T-helper 22 cell (primary cell): ENCODE measurements around the gene ARHGAP22.

Experiments used
- DNase-seq: peaks from one replicate; pipeline ENCODE4 v3.0.0-alpha.2; 2020; ENCODE audit warnings: low read depth

ARHGAP22 gene

DNA sequence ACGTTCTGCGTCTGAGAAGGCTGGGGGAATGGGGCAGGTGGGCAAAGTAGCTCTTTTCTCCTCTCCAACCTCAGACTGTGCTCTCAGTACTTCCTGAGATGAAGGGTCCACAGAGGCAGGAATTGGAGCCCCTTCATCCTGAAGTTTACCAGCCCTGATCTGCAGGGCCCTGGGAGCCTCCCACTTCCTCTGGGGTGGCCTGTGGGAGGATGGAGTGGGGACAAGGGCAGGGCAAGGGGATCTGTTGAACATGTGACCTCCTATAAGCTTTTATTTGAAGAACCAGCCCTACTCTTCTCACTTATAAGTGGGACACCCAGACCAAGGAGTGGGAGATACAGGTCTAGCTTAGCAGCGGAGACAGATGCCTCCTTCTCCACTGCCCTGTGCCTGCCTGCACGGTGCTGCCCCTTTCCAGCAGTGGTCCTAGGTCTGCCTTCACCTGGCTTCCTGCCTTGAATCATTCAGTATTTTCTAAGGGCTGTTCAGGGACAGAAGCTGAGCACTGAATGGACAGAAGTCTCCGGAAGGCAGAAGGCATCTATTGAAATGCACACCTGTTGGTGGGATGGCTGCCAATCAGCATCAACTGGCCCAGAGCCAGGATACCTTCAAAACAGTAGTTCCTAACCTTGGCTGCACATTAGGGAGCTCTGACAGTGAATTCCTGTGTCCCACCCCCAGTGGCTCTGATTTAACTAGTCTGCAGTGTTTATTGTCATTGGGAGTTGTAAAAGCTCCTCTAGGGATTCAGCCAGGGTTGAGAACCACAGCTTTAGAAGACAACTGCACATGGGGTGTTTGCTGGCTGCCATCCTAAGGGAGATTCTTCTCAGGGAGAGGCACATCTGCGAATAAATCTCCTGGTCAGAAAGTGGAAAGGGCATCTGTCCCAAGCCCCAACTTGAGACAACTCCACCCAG lies 2.7 kb upstream of the ARHGAP22 start:
- no peak for DNase-seq

- DNase-seq, result no peak
Measured at GRCh38 chr10:48606530-48607355, 1.9 kb upstream of the ARHGAP22 start.

DNA sequence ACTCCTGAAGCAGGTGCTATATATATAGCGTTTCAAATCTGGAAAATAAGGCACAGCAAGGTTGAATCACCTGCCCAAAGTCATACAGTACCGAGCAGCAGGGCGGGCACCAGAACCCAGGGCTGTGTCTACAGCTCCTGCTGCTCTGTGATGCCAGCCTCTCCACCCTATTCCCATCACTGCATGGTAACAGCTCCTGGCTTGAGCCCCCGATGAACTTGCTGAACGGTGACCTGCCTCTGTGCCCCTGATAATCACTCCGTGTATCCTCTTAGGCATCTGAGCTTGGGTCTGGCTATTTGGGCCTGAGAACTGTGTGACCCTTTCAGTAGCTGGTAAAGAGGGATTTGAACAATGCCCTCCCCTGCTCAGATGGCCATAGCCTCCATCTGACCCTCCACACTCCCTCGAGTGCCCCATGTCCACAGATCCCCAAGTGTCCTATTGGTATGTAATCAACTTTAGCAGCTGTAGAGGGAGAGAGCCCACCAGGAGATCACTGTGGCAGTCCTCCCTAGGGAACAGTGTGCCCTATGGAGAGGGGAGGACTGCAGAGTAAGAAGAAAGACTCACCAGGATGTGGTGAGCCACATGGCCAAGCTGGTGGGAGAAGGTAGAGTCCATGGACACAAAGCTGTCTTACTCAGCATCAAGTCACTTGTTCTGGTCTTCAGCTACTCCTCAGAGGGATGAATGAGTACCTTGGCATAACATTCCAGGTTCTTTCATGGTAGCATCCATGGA lies 1.1 kb upstream of the ARHGAP22 start:
- DNase-seq, result no peak

DNA sequence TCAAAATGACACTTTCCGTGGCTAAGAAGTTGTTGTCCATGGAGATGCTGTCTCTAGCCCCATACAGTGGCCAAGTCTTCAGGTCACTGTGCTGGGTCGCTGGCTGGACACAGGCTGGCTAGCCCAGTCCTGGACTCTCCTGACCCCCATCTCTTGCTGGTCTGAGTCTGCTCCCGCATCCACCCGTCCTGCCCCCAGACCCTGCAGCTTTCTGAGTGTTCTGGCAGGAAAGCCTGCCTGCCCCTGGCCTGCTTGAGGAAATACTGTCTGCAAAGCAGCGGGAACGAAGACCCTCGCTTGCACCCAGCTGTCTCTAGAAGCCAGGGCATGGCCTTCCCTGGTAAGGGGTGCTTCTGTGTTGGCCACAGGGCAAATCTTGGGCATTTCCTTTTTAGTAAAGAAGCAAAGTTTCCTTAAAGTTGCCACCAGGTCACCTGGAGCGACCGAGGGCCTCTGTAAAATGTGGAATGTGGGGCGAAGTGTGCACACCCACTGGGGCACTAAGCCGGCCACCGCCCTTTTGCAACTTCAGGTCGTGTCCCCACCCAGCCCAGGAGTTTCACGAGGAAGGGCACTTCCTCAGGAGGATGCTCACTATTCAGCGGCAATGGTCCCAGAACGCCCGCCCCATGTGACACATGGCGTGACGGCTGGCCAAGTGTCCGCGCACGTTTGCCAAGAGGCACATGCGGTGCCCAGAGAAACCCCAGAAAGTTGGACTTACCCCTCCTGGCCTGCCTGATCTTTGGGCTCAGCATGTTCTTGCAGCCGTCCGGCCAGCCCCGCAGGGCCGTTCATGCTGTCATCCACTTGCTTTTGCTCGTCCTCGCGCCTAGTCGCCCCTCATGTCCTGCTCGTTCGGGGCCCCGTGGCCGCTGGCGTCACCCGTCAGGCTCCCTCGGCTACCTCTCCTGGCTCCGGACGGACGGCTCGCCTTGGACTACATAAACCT lies 558 bp downstream of the ARHGAP22 start:
- no peak for DNase-seq

- no peak for DNase-seq
Measured at GRCh38 chr10:48603421-48604038, 1.3 kb downstream of the ARHGAP22 start.

- DNase-seq, result no peak
Measured at GRCh38 chr10:48602401-48603135, 2.3 kb downstream of the ARHGAP22 start.

- no peak for DNase-seq
Measured at GRCh38 chr10:48601789-48602188, 3.1 kb downstream of the ARHGAP22 start.

DNA sequence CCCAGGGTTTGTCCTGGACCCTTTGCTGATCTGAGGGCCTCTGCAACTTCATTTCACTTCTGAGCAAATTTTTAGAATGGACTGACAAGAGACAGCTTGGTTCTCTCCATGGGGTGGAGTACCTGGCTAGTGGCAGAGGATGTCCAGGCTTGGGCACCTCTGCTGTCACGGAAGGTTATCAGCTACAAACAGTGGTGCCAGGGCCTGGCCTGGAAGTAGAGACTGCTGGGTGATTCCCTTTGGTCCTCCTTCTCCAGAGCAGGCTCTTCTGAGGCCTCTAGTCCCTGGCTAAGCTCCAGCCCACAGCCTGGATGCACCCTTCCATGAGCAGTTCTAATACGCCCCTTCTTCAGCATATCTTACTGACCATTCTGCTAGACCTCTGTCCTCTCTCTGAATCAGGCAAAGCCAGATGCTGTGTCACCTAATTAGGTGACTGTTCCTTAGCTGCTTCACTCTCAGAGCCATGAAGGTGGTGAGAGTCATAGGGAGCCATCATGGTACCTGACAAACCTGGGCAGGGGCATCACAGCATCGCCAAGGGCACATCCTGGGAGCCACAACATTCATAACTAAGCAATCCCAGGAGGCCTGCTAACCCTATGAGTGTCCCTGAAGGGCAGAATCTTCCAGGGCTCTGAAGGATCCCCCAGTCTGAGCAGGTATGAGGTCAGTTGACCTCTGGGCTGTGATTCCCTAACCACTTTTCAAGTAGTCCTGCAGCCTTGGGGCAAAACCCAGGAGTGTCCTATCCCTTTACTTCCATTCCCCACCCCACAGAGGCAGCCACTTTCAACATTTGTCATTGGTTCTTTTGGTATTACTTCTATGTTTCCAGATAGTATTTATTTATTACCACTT lies 4.0 kb downstream of the ARHGAP22 start:
- no peak for DNase-seq

DNA sequence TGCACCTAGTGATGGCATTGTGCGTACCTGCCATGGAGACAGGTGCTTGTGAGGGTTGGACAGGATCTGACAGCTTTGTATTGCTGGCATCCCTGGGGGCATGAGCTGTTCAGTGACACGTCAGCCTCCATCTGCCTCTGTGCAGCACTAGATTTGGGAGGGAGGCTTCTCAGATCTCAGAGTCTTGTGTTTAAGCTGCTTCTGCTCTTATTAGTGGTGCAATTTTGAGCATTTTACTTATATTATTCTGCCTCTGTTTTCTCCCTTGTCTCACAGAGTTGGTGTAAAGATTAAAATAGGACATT lies 5.1 kb downstream of the ARHGAP22 start:
- no peak for DNase-seq

DNA sequence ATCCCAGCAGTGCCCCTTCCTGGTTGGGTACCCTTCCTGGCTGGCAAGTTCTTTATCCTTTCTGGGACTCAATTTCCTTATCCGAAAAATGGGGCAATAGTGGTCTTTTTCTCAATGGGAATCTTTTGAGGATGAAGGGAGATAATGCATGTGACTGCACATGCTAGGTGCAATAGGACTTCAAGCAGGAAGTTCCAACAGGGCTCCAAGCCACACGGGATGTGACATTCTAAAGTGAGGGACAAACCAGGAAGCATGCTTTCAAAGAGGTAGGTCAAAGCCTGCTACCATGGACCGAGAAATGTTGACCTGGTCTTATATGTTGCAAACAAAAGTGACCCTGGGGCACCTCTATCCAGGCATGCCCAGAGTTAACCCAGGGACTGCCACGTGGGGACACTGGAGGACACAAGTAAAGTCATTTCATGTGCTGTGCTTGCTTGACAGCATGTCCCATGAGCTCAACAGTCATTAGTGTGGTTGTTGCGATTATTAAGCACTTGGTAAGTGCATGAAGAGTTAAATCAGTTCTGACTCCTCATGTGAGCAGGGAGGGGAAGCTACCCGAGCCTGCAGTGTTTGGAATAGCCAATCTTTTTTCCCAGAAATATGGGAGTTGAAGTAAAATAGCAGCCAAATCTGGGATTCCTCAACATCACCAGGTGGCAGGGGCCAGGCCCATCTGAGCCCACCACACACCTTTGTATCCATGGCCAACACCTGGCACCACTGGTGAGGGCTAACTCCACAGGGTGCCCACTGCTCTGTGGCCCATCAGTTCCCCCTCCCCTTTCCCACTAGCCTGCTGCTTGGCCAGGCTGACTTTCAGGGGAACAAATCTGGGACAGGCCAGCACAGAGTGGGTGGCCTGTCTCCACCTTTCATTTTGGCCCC lies 5.7 kb downstream of the ARHGAP22 start:
- DNase-seq, result no peak

GRCh38 chr10:48598243-48598935 lies 6.5 kb downstream of the ARHGAP22 start:
- DNase-seq, result no peak

GRCh38 chr10:48595539-48595932 lies 9.3 kb downstream of the ARHGAP22 start:
- no peak for DNase-seq

- no peak for DNase-seq
Measured at GRCh38 chr10:48594803-48595538, 9.9 kb downstream of the ARHGAP22 start.

- no peak for DNase-seq
Measured at GRCh38 chr10:48594371-48594770, 10.5 kb downstream of the ARHGAP22 start.

DNA sequence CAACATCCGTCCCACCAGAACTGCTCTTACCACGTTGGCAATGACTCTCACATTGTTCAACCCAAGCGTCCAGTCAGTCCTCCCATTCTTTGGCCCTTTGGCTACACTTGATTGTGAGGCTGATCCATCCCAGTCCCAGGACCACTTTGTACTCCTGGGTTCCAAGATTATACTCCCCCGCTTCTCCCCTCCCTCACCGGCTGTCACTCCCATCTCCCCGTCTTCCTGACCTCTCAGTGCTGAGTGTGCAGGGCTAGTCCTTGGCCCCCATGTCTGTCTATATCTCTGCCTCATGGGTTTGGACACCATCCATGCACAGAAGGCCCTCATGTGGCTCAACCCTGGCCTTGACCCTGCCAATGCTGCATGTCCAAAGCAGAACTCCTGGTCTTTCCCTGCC lies 12.5 kb downstream of the ARHGAP22 start:
- no peak for DNase-seq

DNA sequence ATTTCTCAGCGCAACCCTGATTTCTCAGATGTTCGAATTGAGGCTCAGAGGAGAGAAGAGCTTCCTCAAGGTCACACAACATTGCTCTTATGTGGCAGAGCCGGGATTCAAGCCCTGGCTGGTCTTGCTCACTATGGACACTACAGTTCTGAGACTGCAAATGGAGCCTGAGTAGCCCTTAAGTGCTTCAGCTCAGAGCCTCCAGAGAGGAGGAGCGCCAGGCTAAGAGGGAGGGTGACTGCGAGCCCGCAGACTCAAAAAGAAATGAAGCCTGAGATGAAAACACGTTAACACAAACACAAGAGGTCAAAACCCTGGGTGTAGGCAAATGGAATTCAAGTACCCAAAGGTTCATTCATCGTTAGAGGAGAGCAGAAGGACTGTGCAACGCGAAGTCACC lies 13.9 kb downstream of the ARHGAP22 start:
- no peak for DNase-seq

DNA sequence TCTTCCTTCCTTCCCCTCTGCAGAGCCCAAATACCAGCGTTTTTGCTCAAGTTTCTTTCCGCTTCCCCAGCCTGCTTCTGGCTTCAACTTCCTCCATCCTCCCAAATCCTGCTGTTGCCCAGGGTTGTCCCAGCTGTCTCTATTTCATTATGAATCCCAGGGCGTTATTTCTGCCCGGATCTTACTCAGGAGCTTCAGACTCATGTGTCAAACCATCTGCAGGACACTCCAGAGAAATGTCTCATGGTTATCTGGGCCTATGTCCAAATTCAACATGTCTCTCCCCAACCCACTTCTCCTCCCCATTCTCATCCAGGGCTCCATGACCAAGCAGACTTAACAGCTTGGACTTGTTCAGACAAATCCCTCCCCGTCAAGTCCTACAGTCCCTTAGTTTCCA lies 15.6 kb downstream of the ARHGAP22 start:
- DNase-seq, result no peak
